SK-N-SH (cell line): ENCODE results near the gene ENTPD8. TPM values are rescaled to one million over a fixed set of nuclear protein-coding genes. Genes with fewer than 3 reads are reported as not detected.

Experiments
- CTCF ChIA-PET: fragments of 300-600, 350-600 bp; formaldehyde crosslinking; extraction: SDS; loops from one replicate; lab custom pipeline; 2021; lab: Yijun Ruan, JAX
- POLR2A ChIA-PET: fragments of 350-600 bp; sonication (Branson Sonifier 250); formaldehyde crosslinking; extraction: SDS; loops from one replicate; lab custom pipeline; 2020; ENCODE audit warnings: antibody characterized with exemption, inconsistent platforms; lab: Yijun Ruan, JAX
- DNase-seq: peaks from one replicate; pipeline ENCODE4 v3.0.0; 2012
- H2AFZ ChIP-seq: fragments of 200-600 bp; sonication (generic); 2 replicates; pipeline ENCODE4 v1.8.1; 2016; ENCODE audit warnings: antibody characterized with exemption, mild to moderate bottlenecking, low read depth
- H3F3A ChIP-seq: fragments of 200-600 bp; sonication (generic); replicated peaks from 2 replicates; pipeline ENCODE3; 2016; ENCODE audit warnings: antibody characterized with exemption, mild to moderate bottlenecking; ENCODE audit not compliant: insufficient read depth
- H3K27ac ChIP-seq, 2 experiments: fragments of 200-500 bp in 1 of 2; fragments of 200-600 bp in 1 of 2; sonication (Bioruptor generic) in 1 of 2; sonication (generic), shearing (Covaris generic) in 1 of 2; 2 replicates each; pipeline versions ENCODE4 v1.5.1 to v1.6.1; 2014 to 2016; ENCODE audit warnings: low read depth in 2 of 2, inconsistent platforms in 1 of 2, low read length in 1 of 2, mild to moderate bottlenecking in 1 of 2, mixed read lengths in 1 of 2
- H3K27me3 ChIP-seq: fragments of 200-600 bp; sonication (generic), shearing (Covaris generic); 2 replicates; pipeline ENCODE4 v1.6.1; 2016; ENCODE audit warnings: mixed run types; ENCODE audit not compliant: insufficient read depth
- H3K36me3 ChIP-seq, 2 experiments: fragments of 200-500 bp in 1 of 2; fragments of 200-600 bp in 1 of 2; sonication (Bioruptor generic) in 1 of 2; sonication (generic) in 1 of 2; replicated peaks in 1 of 2; 2 replicates each; pipeline versions ENCODE3 to v1.5.1; 2014 to 2016; ENCODE audit warnings: low read length in 1 of 2, mild to moderate bottlenecking in 1 of 2; ENCODE audit not compliant: insufficient read depth in 2 of 2, control insufficient read depth in 1 of 2
- H3K4me1 ChIP-seq, 2 experiments: fragments of 200-500 bp in 1 of 2; fragments of 200-600 bp in 1 of 2; sonication (Bioruptor generic) in 1 of 2; sonication (generic), shearing (Covaris generic) in 1 of 2; 2 replicates each; pipeline versions ENCODE4 v1.5.1 to v1.6.1; 2014 to 2016; ENCODE audit warnings: low read depth in 1 of 2, low read length in 1 of 2, mixed run types in 1 of 2; ENCODE audit not compliant: insufficient read depth in 2 of 2, control insufficient read depth in 1 of 2
- H3K4me2 ChIP-seq: fragments of 200-600 bp; sonication (generic), shearing (Covaris generic); 2 replicates; pipeline ENCODE4 v1.6.1; 2017; ENCODE audit warnings: mixed run types
- H3K4me3 ChIP-seq, 2 experiments: fragments of 200-500 bp in 1 of 2; fragments of 200-600 bp in 1 of 2; sonication (Bioruptor generic) in 1 of 2; sonication (generic), shearing (Covaris generic) in 1 of 2; 2 replicates each; pipeline versions ENCODE4 v1.5.1 to v1.8.1; 2014 to 2016; ENCODE audit warnings: low read depth in 2 of 2, inconsistent platforms in 1 of 2, low read length in 1 of 2, mild to moderate bottlenecking in 1 of 2, mixed read lengths in 1 of 2, moderate library complexity in 1 of 2
- H3K79me2 ChIP-seq: fragments of 200-600 bp; sonication (generic); 2 replicates; pipeline ENCODE4 v1.8.1; 2017; ENCODE audit warnings: mild to moderate bottlenecking; ENCODE audit not compliant: insufficient read depth
- H3K9ac ChIP-seq: fragments of 200-600 bp; sonication (generic); 2 replicates; pipeline ENCODE4 v1.6.1; 2017; ENCODE audit warnings: mixed run types
- H3K9me2 ChIP-seq: fragments of 200-600 bp; sonication (generic); 2 replicates; pipeline ENCODE4 v1.6.1; 2017; ENCODE audit warnings: mixed run types
- H3K9me3 ChIP-seq: fragments of 200-600 bp; sonication (generic); 2 replicates; pipeline ENCODE4 v1.6.1; 2017; ENCODE audit warnings: mixed run types, mild to moderate bottlenecking, moderate library complexity
- H4K20me1 ChIP-seq: fragments of 200-600 bp; sonication (generic); 2 replicates; pipeline ENCODE4 v1.6.1; 2017; ENCODE audit warnings: mild to moderate bottlenecking, mixed run types; ENCODE audit not compliant: insufficient read depth
- CHD2 ChIP-seq: fragments of 150-350 bp; IDR thresholded peaks from 2 replicates; pipeline ENCODE4 v1.6.1; 2018; ENCODE audit warnings: low read length; ENCODE audit not compliant: partially characterized antibody
- EP300 ChIP-seq, 2 experiments: IDR thresholded peaks; 2 replicates each; pipeline versions ENCODE4 v1.4.0 to v1.6.1; 2012; ENCODE audit warnings: borderline replicate concordance in 1 of 2, low read depth in 1 of 2, low read length in 1 of 2
- FOSL2 ChIP-seq: IDR thresholded peaks from 2 replicates; pipeline ENCODE4 v1.4.0; 2012; ENCODE audit warnings: low read depth, mild to moderate bottlenecking, moderate library complexity, borderline replicate concordance
- FOXJ3 ChIP-seq: sonication (generic); formaldehyde crosslinking; IDR thresholded peaks from 2 replicates; pipeline ENCODE4 v1.5.1; 2020; ENCODE audit warnings: mild to moderate bottlenecking, missing genetic modification reagents
- IRF3 ChIP-seq: fragments of 150-350 bp; IDR thresholded peaks from 2 replicates; pipeline ENCODE4 v1.6.1; 2016; ENCODE audit warnings: mild to moderate bottlenecking, low read depth, low read length
- JUND ChIP-seq: IDR thresholded peaks from 2 replicates; pipeline ENCODE4 v1.4.0; 2012
- MAX ChIP-seq: IDR thresholded peaks from 2 replicates; pipeline ENCODE4 v1.4.0; 2012; ENCODE audit warnings: low read depth
- NFIC ChIP-seq: IDR thresholded peaks from 2 replicates; pipeline ENCODE4 v1.4.0; 2012; ENCODE audit warnings: borderline replicate concordance
- NRF1 ChIP-seq: IDR thresholded peaks from 2 replicates; pipeline ENCODE4 v1.6.1; 2012; ENCODE audit warnings: low read depth, mild to moderate bottlenecking, low read length
- POLR2AphosphoS5 ChIP-seq: IDR thresholded peaks from 2 replicates; pipeline ENCODE4 v1.6.1; 2012; ENCODE audit warnings: low read depth, low read length
- REST ChIP-seq: IDR thresholded peaks from 2 replicates; pipeline ENCODE4 v1.6.1; 2012; ENCODE audit warnings: mild to moderate bottlenecking, low read depth, low read length, moderate library complexity
- RXRA ChIP-seq: IDR thresholded peaks from 2 replicates; pipeline ENCODE4 v1.4.0; 2012; ENCODE audit warnings: low read depth, mild to moderate bottlenecking, borderline replicate concordance
- WGBS: methylation state at CpG from one replicate; pipeline ENCODE4 v1.1.6; 2017; ENCODE audit warnings: low lambda C conversion rate; 5-methylcytosine and 5-hydroxymethylcytosine counted together
- polyA plus RNA-seq, 3 experiments: library from polyadenylated mRNA; depleted of rRNA; stranded (reverse); fragments of >200 nt; gene quantifications; 2 replicates each; pipeline ENCODE4 v1.2.3, GENCODE V29; 2012

ENTPD8 gene
- polyA plus RNA-seq, 1 of the 3 experiments (the other 2 are of a cell fraction) = 0.30 TPM

GRCh38 chr9:137389428-137389746 lies 51.8 kb downstream of the ENTPD8 start (continued):
- TF ChIP-seq REST = no peak
- TF ChIP-seq NRF1 = no peak

GRCh38 chr9:137388589-137389427 lies 52.3 kb downstream of the ENTPD8 start:
- Histone ChIP-seq H3K27me3 (no peaks in the 10 kb centered on the region), H3K4me2 (no peak overlapping the region), H3K9ac (no peak overlapping the region), H3K9me3 (no peaks in the 10 kb centered on the region), H3K79me2 (no peaks in the 10 kb centered on the region), H3F3A (no peaks in the 10 kb centered on the region), H3K4me1 (no peaks in the 10 kb centered on the region; a peak in 1 of 4 replicates), H3K36me3 (no peaks in the 10 kb centered on the region), H3K9me2 (no peaks in the 10 kb centered on the region), H2AFZ (no peak overlapping the region), H3K4me3 (no peak overlapping the region), H4K20me1 (no peaks in the 10 kb centered on the region), H3K27ac (no peak overlapping the region)
- no peak for TF ChIP-seq CHD2
- TF ChIP-seq FOSL2 = no peak
- WGBS = 92% methylated on average over 39 of the region's 47 CpGs
- no peak for DNase-seq
- ChIA-PET POLR2A (no interaction called here), CTCF (interaction anchor here (0.5 to 2.0 kb wide), 2 partner anchors 87 to 210 kb away, joined by 3 to 6 read pairs; partner anchors contain the start of gene NRARP)

- H3K4me3 ChIP-seq = no peak overlapping the region
- ChIA-PET CTCF (interaction anchor here (0.5 to 2.0 kb wide), 3 partner anchors 35 to 210 kb away, joined by 3 to 6 read pairs (median 4); partner anchors contain the start of genes EXD3, NOXA1 and NRARP), POLR2A (interaction anchor here (1.2 kb wide), 1 partner anchor 78 kb away, joined by 3 read pairs; no protein-coding TSS in a partner anchor)
- no peaks in the 10 kb centered on the region for H3K9me3 ChIP-seq
- no peak for DNase-seq
- no peaks in the 10 kb centered on the region for H3K79me2 ChIP-seq
- H3K9ac ChIP-seq = no peak overlapping the region
- no peaks in the 10 kb centered on the region for H3K27me3 ChIP-seq
- H3K4me2 ChIP-seq = no peak overlapping the region
- no peaks in the 10 kb centered on the region for H3K9me2 ChIP-seq
- H4K20me1 ChIP-seq = no peaks in the 10 kb centered on the region
- H3K36me3 ChIP-seq = no peaks in the 10 kb centered on the region
- 89% methylated on average over 12 of the region's 26 CpGs for WGBS
- no peaks in the 10 kb centered on the region for H3F3A ChIP-seq
- H3K27ac ChIP-seq = no peak overlapping the region
- no peak overlapping the region for H2AFZ ChIP-seq
- no peaks in the 10 kb centered on the region; a peak in 1 of 4 replicates for H3K4me1 ChIP-seq
- TF ChIP-seq REST = no peak
- no peak for TF ChIP-seq MAX
- TF ChIP-seq EP300 (IDR thresholded peaks at IDR 0.05; ENCODE audit: borderline replicate concordance in 1 of 2, low read depth in 1 of 2, low read length in 1 of 2) = no peak
- no peak for TF ChIP-seq POLR2AphosphoS5
- no peak for TF ChIP-seq FOXJ3 (CRISPR knock-in tag)
- TF ChIP-seq IRF3 = no peak
- no peak for TF ChIP-seq NFIC
- TF ChIP-seq RXRA = no peak
- no peak for TF ChIP-seq FOSL2
- no peak for TF ChIP-seq JUND
Observed at GRCh38 chr9:137387891-137388560, 53.1 kb downstream of the ENTPD8 start.
